T-cell (primary cell): ENCODE measurements around the gene EWSR1. TPM values are rescaled to one million over a fixed set of nuclear protein-coding genes. Genes with fewer than 3 reads are reported as not detected.
A peak's percentile ranks its signal among the peaks of the same experiment; 100 is the strongest.

Experiments used
- ATAC-seq, 4 experiments: fragments of 200-7000 bp in 3 of 4; fragments of 150-1000 bp in 1 of 4; cut with Tn5 transposase; replicated peaks in 1 of 4; 1 replicate in 3 of 4; 2 replicates in 1 of 4; pipeline ENCODE4 v1.10.0; 2021; ENCODE audit warnings: moderate library complexity in 3 of 4, mild to moderate bottlenecking in 2 of 4, moderate number of reproducible peaks in 1 of 4
- CTCF ChIA-PET, 2 donors: fragments of 300-600 bp; sonication (Branson Sonifier 250); formaldehyde crosslinking; loops; one replicate each; lab custom pipeline; 2022; ENCODE audit warnings: antibody characterized with exemption in 2 of 2; lab: Charles Lee
- POLR2A ChIA-PET, 2 donors: fragments of 300-600 bp; sonication (Branson Sonifier 250); formaldehyde crosslinking; loops; one replicate each; lab custom pipeline; 2022; ENCODE audit warnings: antibody characterized with exemption in 2 of 2; lab: Charles Lee
- DNase-seq, 35 experiments: peaks; one replicate each; pipeline versions ENCODE4 v3.0.0 to v3.0.0-alpha.2; 2013 to 2023
- H3K27ac ChIP-seq: one replicate; pipeline ENCODE4 v1.5.1; 2013; ENCODE audit warnings: low read length
- H3K27me3 ChIP-seq, 2 experiments: replicated peaks in 1 of 2; 1 replicate in 1 of 2; 2 replicates in 1 of 2; pipeline versions ENCODE4 v1.6.1 to v1.7.0; 2013; ENCODE audit warnings: low read length in 1 of 2, mixed read lengths in 1 of 2; ENCODE audit not compliant: control insufficient read depth in 2 of 2, insufficient read depth in 2 of 2; ENCODE audit errors: extremely low read depth in 1 of 2
- H3K36me3 ChIP-seq, 2 donors: 1 replicate in 1 of 2; 2 replicates in 1 of 2; pipeline versions ENCODE4 v1.6.1 to v1.7.0; 2013; ENCODE audit warnings: low read length in 1 of 2; ENCODE audit not compliant: control insufficient read depth in 2 of 2, insufficient read depth in 1 of 2; ENCODE audit errors: extremely low read depth in 1 of 2
- H3K4me1 ChIP-seq, 2 experiments: 1 replicate in 1 of 2; 2 replicates in 1 of 2; pipeline versions ENCODE4 v1.6.1 to v1.7.0; 2013; ENCODE audit warnings: low read length in 2 of 2, mixed read lengths in 1 of 2; ENCODE audit not compliant: insufficient read depth in 2 of 2, control insufficient read depth in 1 of 2; ENCODE audit errors: extremely low read depth in 1 of 2
- H3K4me3 ChIP-seq, 2 donors: 1 replicate in 1 of 2; 2 replicates in 1 of 2; pipeline versions ENCODE4 v1.5.1 to v1.7.0; 2013; ENCODE audit warnings: mild to moderate bottlenecking in 2 of 2, low read length in 1 of 2, moderate library complexity in 1 of 2; ENCODE audit not compliant: control insufficient read depth in 1 of 2; ENCODE audit errors: extremely low read depth in 1 of 2
- H3K9me3 ChIP-seq: 2 replicates; pipeline ENCODE4 v1.7.0; 2013
- H3K27ac Mint-ChIP-seq, 2 donors: one replicate each; pipeline ENCODE4 v1.8.0; 2020 to 2021; ENCODE audit warnings: mild to moderate bottlenecking in 2 of 2, mixed read lengths in 2 of 2
- H3K27me3 Mint-ChIP-seq, 2 donors: one replicate each; pipeline ENCODE4 v1.8.0; 2021 to 2022; ENCODE audit warnings: mixed read lengths in 2 of 2
- H3K36me3 Mint-ChIP-seq: one replicate; pipeline ENCODE4 v1.8.0; 2021; ENCODE audit warnings: mixed read lengths
- H3K4me1 Mint-ChIP-seq, 3 donors: one replicate each; pipeline ENCODE4 v1.8.0; 2020 to 2022; ENCODE audit warnings: mixed read lengths in 3 of 3, mild to moderate bottlenecking in 1 of 3
- H3K4me3 Mint-ChIP-seq, 3 donors: one replicate each; pipeline ENCODE4 v1.8.0; 2020 to 2022; ENCODE audit warnings: mild to moderate bottlenecking in 3 of 3, mixed read lengths in 3 of 3, moderate library complexity in 3 of 3
- H3K9me3 Mint-ChIP-seq, 3 donors: one replicate each; pipeline ENCODE4 v1.8.0; 2020 to 2022; ENCODE audit warnings: mixed read lengths in 3 of 3
- WGBS: methylation state at CpG from one replicate; pipeline ENCODE4 v1.1.5; 2013; ENCODE audit warnings: missing lambda C conversion rate; ENCODE audit not compliant: insufficient coverage; 5-methylcytosine and 5-hydroxymethylcytosine counted together
- total RNA-seq, 35 experiments: library from RNA in 6 of 35; stranded (reverse) in 6 of 35; fragments of 120-200 nt in 1 of 35; gene quantifications; one replicate each; pipeline versions ENCODE4 v1.2.1 to v1.2.4 and lab custom pipeline; 2013 to 2026

The EWSR1 gene
- total RNA-seq, 5 donors from 2014 or later (not counting 1 experiment from before 2014, with no cell fraction given): 254 to 308 (median 260) TPM

DNA sequence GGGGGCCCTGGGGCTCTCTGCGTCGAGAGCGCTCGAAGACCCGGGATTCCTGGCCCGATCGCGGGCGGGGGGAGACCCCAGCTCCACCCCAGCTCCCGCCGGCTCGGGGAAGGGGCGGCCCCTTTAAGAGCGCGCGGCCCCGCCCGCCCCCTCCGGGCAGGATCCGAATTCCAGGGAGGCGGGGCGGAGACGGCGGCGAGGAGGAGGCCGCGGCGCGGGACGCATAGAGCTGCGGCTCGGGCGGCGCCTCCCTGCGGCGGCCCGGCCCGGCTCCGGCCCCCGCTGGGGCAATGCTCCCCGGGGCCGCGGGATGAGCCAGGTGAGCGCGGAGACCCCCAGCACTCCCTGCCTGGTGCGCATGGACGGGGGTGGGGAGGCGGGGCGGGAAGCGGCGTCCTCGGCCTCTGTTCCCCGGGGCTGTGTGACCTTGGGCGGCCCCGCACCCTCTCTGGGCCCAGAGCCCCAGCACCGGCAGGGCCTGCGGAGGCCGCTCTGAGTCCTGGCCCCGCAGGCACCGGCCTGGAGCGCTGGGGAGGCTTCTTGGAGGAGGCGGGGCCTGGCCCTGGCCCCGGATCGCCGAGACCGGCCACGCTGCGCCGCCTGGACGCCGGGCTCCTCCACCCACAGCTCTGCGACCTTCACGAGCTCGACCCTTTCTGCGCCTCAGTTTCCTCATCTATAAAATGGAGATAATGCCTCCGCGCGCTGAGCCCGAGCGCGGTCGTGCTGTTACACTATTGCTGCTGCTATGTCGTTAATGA, 38.9 kb downstream of the EWSR1 start:
- H3K9me3 ChIP-seq: no peaks in the 10 kb centered on the region
- ATAC-seq (peak; percentile 44 to 54 (median 52)), DNase-seq (peak in 4 of 35 experiments; percentile 19 to 45 (median 32))
- H3K4me1 Mint-ChIP-seq: peaks cover 4 to 26% (median 10%) of the 10 kb centered on the region in 3 donors
- POLR2A ChIA-PET: no interaction called here
- H3K27me3 Mint-ChIP-seq: peaks cover 14 to 29% of the 10 kb centered on the region in 2 donors
- H3K36me3 Mint-ChIP-seq: no peaks in the 10 kb centered on the region
- no peaks in the 10 kb centered on the region for H3K9me3 Mint-ChIP-seq
- no peak overlapping the region for H3K27ac ChIP-seq
- H3K27ac Mint-ChIP-seq: no peak overlapping the region
- CTCF ChIA-PET: no interaction called here
- H3K4me3 Mint-ChIP-seq: peak overlapping the region; percentile 70 to 83 (median 79)
- H3K36me3 ChIP-seq: no peaks in the 10 kb centered on the region
- peak overlapping the region; percentile 65 to 82 for H3K4me3 ChIP-seq
- H3K4me1 ChIP-seq: peaks cover 0 to 42% of the 10 kb centered on the region in 2 experiments
- H3K27me3 ChIP-seq: peaks cover 0 to 54% of the 10 kb centered on the region in 2 experiments
- 19% methylated on average over 78 of the region's 83 CpGs for WGBS

DNA sequence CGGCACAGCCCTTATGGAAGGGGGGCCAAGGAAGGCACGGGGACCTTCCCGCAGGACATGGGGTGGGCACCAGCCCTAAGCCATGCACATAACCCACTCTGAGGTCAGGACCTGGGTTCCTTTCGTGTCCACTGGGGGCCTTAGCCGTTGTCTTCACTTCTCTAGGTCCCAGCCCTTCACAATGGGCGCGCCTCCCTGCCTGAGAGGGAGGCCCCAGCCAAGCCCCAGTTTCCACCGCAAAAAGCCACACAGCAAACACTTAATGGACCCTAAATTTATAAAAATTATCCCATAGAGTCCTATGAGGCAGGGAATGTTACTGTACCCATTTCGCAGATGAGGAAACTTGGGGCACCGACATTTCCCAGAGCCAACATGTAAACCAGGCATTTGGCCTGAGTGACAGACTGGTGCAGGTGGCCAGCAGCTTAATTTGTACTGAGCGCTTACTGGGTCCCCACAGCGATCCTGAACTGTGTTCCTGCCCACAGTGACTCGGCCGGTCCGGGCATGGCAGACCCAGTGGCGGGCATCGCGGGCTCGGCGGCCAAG, 39.6 kb downstream of the EWSR1 start:
- no peaks in the 10 kb centered on the region for H3K9me3 Mint-ChIP-seq
- H3K4me1 Mint-ChIP-seq: peaks cover 4 to 29% (median 12%) of the 10 kb centered on the region in 3 donors
- H3K27ac Mint-ChIP-seq: no peak overlapping the region
- Histone ChIP-seq H3K9me3 (no peaks in the 10 kb centered on the region), H3K36me3 (no peaks in the 10 kb centered on the region), H3K4me3 (no peak overlapping the region), H3K27ac (no peak overlapping the region), H3K27me3 (peaks cover 0 to 60% of the 10 kb centered on the region in 2 experiments), H3K4me1 (peaks cover 0 to 42% of the 10 kb centered on the region in 2 experiments)
- POLR2A ChIA-PET: no interaction called here
- CTCF ChIA-PET: no interaction called here
- WGBS: 91% methylated on average over 12 of the region's 20 CpGs
- no peak for ATAC-seq
- no peak for DNase-seq
- H3K36me3 Mint-ChIP-seq: no peaks in the 10 kb centered on the region
- H3K27me3 Mint-ChIP-seq: peaks cover 19 to 35% of the 10 kb centered on the region in 2 donors
- H3K4me3 Mint-ChIP-seq: peak overlapping the region; percentile 70 to 80 (median 79)

GRCh38 chr22:29308148-29308790, 40.2 kb downstream of the EWSR1 start:
- peaks cover 4 to 34% (median 12%) of the 10 kb centered on the region in 3 donors for H3K4me1 Mint-ChIP-seq
- no peaks in the 10 kb centered on the region for H3K9me3 ChIP-seq
- peaks cover 0 to 65% of the 10 kb centered on the region in 2 experiments for H3K27me3 ChIP-seq
- H3K4me1 ChIP-seq: peaks cover 0 to 46% of the 10 kb centered on the region in 2 experiments
- CTCF ChIA-PET: no interaction called here
- peaks cover 25 to 41% of the 10 kb centered on the region in 2 donors for H3K27me3 Mint-ChIP-seq
- no peak for ATAC-seq
- 94% methylated on average over 48 of the region's 50 CpGs for WGBS
- peak overlapping the region in 2 of 3 donors; percentile 11 to 37 for H3K4me3 Mint-ChIP-seq
- no peak for DNase-seq
- no peaks in the 10 kb centered on the region for H3K36me3 ChIP-seq
- H3K27ac Mint-ChIP-seq: no peak overlapping the region
- no peaks in the 10 kb centered on the region for H3K36me3 Mint-ChIP-seq
- POLR2A ChIA-PET: no interaction called here
- H3K27ac ChIP-seq: no peak overlapping the region
- H3K4me3 ChIP-seq: no peak overlapping the region
- no peaks in the 10 kb centered on the region for H3K9me3 Mint-ChIP-seq

DNA sequence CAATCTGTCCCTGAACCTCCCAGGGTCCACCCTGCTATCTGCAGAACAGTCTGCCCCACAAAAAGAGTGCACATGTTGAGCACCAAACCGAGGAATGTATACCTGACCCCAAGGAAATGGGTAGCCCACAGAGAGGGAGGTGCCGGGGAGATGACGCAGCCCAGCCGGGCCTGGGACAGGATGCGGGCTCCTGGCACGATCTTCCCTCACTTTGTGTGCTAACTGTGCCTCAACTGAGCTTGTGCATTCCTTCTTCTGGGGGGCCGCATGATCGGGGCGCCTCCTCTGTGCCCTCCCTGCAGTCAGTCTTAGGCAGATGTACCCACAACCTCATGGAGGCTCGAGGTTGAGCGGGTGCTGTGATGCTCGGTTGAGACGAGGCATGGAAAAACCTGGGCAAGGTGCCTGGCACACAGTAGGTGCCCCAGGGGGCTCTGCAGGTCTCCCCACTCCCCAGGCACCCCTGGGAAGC, 40.8 kb downstream of the EWSR1 start:
- ChIA-PET POLR2A (no interaction called here), CTCF (no interaction called here)
- ATAC-seq (peak; percentile 31 to 55 (median 44)), DNase-seq (peak in 16 of 35 experiments; percentile 27 to 46 (median 32))
- peak overlapping the region; percentile 3 to 37 (median 11) for H3K4me3 Mint-ChIP-seq
- H3K27me3 Mint-ChIP-seq: peaks cover 29 to 47% of the 10 kb centered on the region in 2 donors
- no peak overlapping the region for H3K27ac ChIP-seq
- H3K4me1 ChIP-seq: peaks cover 0 to 50% of the 10 kb centered on the region in 2 experiments
- no peaks in the 10 kb centered on the region for H3K9me3 Mint-ChIP-seq
- H3K27me3 ChIP-seq: peaks cover 2 to 70% of the 10 kb centered on the region in 2 experiments
- H3K36me3 ChIP-seq: no peaks in the 10 kb centered on the region
- H3K4me3 ChIP-seq: no peak overlapping the region
- no peak overlapping the region for H3K27ac Mint-ChIP-seq
- 48% methylated on average over 12 of the region's 13 CpGs for WGBS
- H3K36me3 Mint-ChIP-seq: no peaks in the 10 kb centered on the region
- peaks cover 7 to 38% (median 15%) of the 10 kb centered on the region in 3 donors for H3K4me1 Mint-ChIP-seq
- no peaks in the 10 kb centered on the region for H3K9me3 ChIP-seq

GRCh38 chr22:29309332-29310064, 41.4 kb downstream of the EWSR1 start:
- ATAC-seq (no peak), DNase-seq (no peak)
- Mint-ChIP-seq H3K4me3 (peak overlapping the region in 1 of 3 donors; percentile 3), H3K36me3 (no peaks in the 10 kb centered on the region), H3K4me1 (peaks cover 14 to 45% (median 22%) of the 10 kb centered on the region in 3 donors), H3K27ac (no peak overlapping the region), H3K9me3 (no peaks in the 10 kb centered on the region), H3K27me3 (peaks cover 36 to 53% of the 10 kb centered on the region in 2 donors)
- ChIA-PET POLR2A (no interaction called here), CTCF (no interaction called here)
- H3K27ac ChIP-seq: no peak overlapping the region
- peaks cover 0 to 57% of the 10 kb centered on the region in 2 experiments for H3K4me1 ChIP-seq
- no peaks in the 10 kb centered on the region for H3K9me3 ChIP-seq
- H3K27me3 ChIP-seq: peaks cover 7 to 71% of the 10 kb centered on the region in 2 experiments
- H3K36me3 ChIP-seq: no peaks in the 10 kb centered on the region
- H3K4me3 ChIP-seq: no peak overlapping the region
- WGBS: 83% methylated on average over 15 of the region's 21 CpGs
